Upper lobe of right lung (tissue), 1 donor: ENCODE measurements around the gene DIDO1. TPM values are rescaled to one million over a fixed set of nuclear protein-coding genes. Genes with fewer than 3 reads are reported as not detected.

Source experiments
- ATAC-seq: fragments of 200-7000 bp; cut with Tn5 transposase; one replicate; pipeline ENCODE4 v1.9.1; 2020; ENCODE audit warnings: mild to moderate bottlenecking, moderate library complexity
- DNase-seq: peaks from one replicate; pipeline ENCODE4 v3.0.0-alpha.2; 2020
- H3K27ac ChIP-seq: fragments of 200-600 bp; one replicate; pipeline ENCODE4 v1.8.0; 2022
- H3K27me3 ChIP-seq: fragments of 200-600 bp; one replicate; pipeline ENCODE4 v1.8.0; 2022; ENCODE audit warnings: mild to moderate bottlenecking
- H3K36me3 ChIP-seq: fragments of 200-600 bp; one replicate; pipeline ENCODE4 v1.8.0; 2022
- H3K4me1 ChIP-seq: fragments of 200-600 bp; one replicate; pipeline ENCODE4 v1.8.0; 2022
- H3K4me3 ChIP-seq: fragments of 200-600 bp; one replicate; pipeline ENCODE4 v1.8.0; 2022; ENCODE audit warnings: mild to moderate bottlenecking
- H3K9me3 ChIP-seq: fragments of 200-600 bp; one replicate; pipeline ENCODE4 v1.8.0; 2022
- intact Hi-C: fragments of 100-400 bp; cut with DNase I; formaldehyde crosslinking; loops from one replicate; pipeline ENCODE4 v1.11.0; 2022
- total RNA-seq: library from RNA; stranded (reverse); fragmentation: NEBNext Ultra II Directional; extraction: Animal tissue kit (Norgen Biotek cat#: 25700); gene quantifications from one replicate; pipeline ENCODE4 v1.2.1, GENCODE V29; 2021
- TF ChIP-seq, protein P1 (sequence below): fragments of 200-600 bp; IDR thresholded peaks from one replicate; pipeline ENCODE4 v1.8.0; 2022; ENCODE audit warnings: antibody characterized with exemption
- donor health status: DM: no; HTN: yes; CAD: no; lungs with severe emphysema.

Gene DIDO1
- total RNA-seq, 1 donor from 2014 or later = 55.5 TPM

DNA sequence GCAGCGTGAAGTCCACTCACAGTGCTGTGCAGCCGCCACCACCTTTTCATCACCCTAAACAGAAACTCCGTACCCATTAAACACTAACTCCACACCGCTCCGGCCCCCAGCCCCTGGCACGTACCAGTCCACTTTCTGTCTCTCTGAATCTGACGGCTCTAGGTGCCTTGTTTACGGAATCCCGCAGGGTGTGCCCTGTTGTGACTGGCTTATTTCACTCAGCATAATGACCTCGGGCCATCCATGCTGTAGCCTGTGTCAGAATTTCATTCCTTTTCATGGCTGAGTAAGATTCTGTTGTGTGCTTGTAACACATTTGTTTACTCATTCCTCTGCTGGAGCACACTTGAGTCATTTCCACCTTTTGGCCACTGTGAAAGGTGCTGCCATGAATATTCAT lies 82.6 kb downstream of the DIDO1 start:
- Histone ChIP-seq H3K36me3 (no peaks in the 10 kb centered on the region), H3K9me3 (no peaks in the 10 kb centered on the region), H3K4me1 (no peaks in the 10 kb centered on the region), H3K27ac (no peak overlapping the region), H3K4me3 (no peak overlapping the region), H3K27me3 (no peaks in the 10 kb centered on the region)
- TF ChIP-seq, protein P1, sequence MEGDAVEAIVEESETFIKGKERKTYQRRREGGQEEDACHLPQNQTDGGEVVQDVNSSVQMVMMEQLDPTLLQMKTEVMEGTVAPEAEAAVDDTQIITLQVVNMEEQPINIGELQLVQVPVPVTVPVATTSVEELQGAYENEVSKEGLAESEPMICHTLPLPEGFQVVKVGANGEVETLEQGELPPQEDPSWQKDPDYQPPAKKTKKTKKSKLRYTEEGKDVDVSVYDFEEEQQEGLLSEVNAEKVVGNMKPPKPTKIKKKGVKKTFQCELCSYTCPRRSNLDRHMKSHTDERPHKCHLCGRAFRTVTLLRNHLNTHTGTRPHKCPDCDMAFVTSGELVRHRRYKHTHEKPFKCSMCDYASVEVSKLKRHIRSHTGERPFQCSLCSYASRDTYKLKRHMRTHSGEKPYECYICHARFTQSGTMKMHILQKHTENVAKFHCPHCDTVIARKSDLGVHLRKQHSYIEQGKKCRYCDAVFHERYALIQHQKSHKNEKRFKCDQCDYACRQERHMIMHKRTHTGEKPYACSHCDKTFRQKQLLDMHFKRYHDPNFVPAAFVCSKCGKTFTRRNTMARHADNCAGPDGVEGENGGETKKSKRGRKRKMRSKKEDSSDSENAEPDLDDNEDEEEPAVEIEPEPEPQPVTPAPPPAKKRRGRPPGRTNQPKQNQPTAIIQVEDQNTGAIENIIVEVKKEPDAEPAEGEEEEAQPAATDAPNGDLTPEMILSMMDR = no peak
- intact Hi-C loops = no loop called here
- DNase-seq (no peak), ATAC-seq (no peak)

DNA sequence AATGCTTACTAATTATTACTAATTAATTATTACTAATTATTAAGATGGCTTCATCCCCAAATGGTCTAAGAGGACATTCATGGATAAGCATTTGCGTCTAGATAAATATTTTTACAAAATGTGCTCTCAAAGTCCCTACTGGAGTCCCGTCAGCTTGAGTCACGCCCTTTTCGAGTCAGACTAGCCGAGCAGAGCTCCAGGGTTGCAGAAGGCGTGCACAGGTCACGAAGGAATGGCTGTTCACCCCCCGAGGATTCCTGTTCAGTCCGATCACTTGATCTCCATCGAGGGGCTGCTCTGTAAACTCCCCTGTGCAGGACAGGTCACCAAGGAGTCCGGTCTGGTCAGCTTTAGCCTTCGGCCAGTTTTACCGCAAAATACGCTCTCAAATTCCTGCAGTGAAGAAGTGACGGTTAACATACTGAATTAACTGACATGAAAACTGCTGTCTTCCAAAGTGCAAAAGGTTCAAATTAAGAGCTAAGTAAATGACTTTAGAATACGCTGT lies 84.5 kb downstream of the DIDO1 start:
- Histone ChIP-seq H3K9me3 (no peaks in the 10 kb centered on the region), H3K27me3 (no peaks in the 10 kb centered on the region), H3K27ac (no peak overlapping the region), H3K4me1 (no peaks in the 10 kb centered on the region), H3K36me3 (no peaks in the 10 kb centered on the region), H3K4me3 (no peak overlapping the region)
- intact Hi-C loops = no loop called here
- ATAC-seq = no peak
- DNase-seq = no peak
- TF ChIP-seq, protein P1 = no peak

DNA sequence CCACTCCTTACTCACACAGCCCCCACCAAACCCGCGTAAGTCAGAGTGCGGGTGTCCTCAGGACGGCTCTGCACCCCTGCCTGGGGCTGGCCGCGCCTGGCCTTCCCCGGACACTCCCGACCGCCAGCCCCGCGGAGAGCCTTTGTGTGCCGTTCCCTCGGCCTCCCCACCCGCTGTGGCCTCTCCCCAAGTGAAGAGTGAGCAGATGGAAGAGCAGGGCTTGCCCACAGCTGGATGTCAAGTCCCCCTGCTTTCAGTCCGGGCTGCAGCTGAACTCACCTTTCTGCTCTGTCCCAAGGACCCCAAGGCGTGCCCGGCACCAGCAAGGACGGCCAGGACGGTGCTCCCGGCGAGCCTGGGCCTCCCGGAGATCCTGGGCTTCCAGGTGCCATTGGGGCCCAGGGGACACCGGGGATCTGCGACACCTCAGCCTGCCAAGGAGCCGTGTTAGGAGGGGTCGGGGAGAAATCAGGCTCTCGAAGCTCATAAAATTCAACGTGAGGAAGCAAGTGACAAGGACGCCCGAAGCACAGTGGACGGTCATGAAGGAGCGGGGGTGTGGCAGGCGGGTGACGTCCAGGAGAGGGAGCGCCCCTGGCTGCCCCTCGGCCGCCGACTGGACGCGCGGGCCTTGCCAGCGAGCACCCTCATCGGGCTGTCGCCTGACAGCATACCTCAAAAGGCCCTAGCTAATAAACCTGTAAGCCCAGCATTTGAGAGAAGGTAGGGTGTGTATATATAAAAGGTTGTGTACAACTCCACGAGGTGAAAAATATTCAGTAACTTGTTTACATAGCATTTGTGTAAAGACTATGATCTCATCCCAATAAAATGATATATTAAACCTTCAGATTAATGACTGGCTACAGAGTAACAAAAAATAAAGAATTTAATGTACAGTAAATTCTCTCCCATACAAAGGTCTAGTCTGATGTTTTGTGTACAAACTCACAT lies 85.8 kb downstream of the DIDO1 start:
- ATAC-seq = peak; percentile 6
- no peaks in the 10 kb centered on the region for H3K9me3 ChIP-seq
- no peak for DNase-seq
- intact Hi-C loops = no loop called here
- no peak overlapping the region for H3K27ac ChIP-seq
- H3K36me3 ChIP-seq = no peaks in the 10 kb centered on the region
- no peaks in the 10 kb centered on the region for H3K27me3 ChIP-seq
- H3K4me1 ChIP-seq = no peaks in the 10 kb centered on the region
- no peak overlapping the region for H3K4me3 ChIP-seq
- TF ChIP-seq, protein P1 = no peak

DNA sequence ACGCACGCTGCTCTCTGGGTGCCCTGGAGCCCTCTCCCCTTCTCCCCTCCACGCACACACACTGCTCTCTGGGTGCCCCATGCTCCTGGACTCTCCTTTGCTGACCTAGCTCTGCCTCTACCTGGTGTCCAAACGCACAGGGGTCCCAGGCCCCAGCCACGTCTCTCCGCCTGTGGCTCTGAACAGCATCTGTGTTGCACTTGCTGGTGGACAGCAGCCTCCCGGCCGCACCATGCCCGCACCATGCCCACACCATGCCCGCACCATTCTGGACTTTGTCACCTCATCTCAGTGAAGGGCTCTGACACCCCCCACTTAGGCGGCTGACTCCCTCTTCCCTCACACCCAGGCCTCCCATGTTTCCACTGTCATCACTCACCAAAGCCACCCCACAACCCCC lies 86.5 kb downstream of the DIDO1 start:
- H3K4me1 ChIP-seq = no peaks in the 10 kb centered on the region
- H3K27me3 ChIP-seq = no peaks in the 10 kb centered on the region
- intact Hi-C loops = no loop called here
- ATAC-seq = no peak
- H3K9me3 ChIP-seq = no peaks in the 10 kb centered on the region
- H3K27ac ChIP-seq = no peak overlapping the region
- TF ChIP-seq, protein P1 = no peak
- H3K4me3 ChIP-seq = no peak overlapping the region
- no peak for DNase-seq
- no peaks in the 10 kb centered on the region for H3K36me3 ChIP-seq

DNA sequence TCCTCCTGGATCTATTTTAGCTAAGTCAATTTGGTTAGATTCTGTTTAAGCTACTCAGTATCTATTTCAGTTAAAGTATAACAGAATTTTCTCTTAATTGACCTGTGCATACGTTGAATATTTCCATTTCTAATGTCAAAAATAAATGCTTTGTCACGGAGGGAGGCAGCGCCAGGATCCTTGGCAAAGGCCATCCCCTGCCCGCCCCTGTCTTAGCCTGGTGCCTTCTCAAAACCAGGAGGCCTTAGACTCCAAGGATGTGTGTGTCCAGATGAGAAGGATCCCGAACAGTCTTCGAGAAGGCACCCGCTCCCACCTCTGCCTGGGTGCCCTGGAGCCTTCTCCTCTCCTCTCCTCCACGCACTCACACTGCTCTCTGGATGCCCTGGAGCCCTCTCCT lies 87.0 kb downstream of the DIDO1 start:
- intact Hi-C loops = no loop called here
- H3K9me3 ChIP-seq = no peaks in the 10 kb centered on the region
- no peak for DNase-seq

More for the DNA sequence above, 87.0 kb downstream of the DIDO1 start:
- Histone ChIP-seq H3K27me3 (no peaks in the 10 kb centered on the region), H3K27ac (no peak overlapping the region), H3K4me3 (no peak overlapping the region), H3K4me1 (no peaks in the 10 kb centered on the region), H3K36me3 (no peaks in the 10 kb centered on the region)
- TF ChIP-seq, protein P1 = no peak
- no peak for ATAC-seq
